HCT116 (cell line): ENCODE results near the gene PCDH9. TPM values are rescaled to one million over a fixed set of nuclear protein-coding genes. Genes with fewer than 3 reads are reported as not detected.

ENCODE experiments used
- ATAC-seq: fragments of 200-7000 bp; cut with Tn5 transposase; 2 replicates; pipeline ENCODE4 v1.9.1; 2020; ENCODE audit warnings: mild to moderate bottlenecking, moderate library complexity
- BruUV-seq: library from RNA; stranded (reverse); fragments of 400-500 nt; replicated peaks from 2 replicates; lab custom pipeline; 2021; lab: Mats Ljungman, UMichigan
- CTCF ChIA-PET: fragments of 300-600 bp; sonication (Branson Sonifier 250); formaldehyde crosslinking; loops from one replicate; lab custom pipeline; 2021; ENCODE audit warnings: antibody characterized with exemption; lab: Charles Lee
- POLR2A ChIA-PET: fragments of 300-600, 350-600 bp; sonication (Branson Sonifier 250); formaldehyde crosslinking; loops from one replicate; lab custom pipeline; 2021; ENCODE audit warnings: antibody characterized with exemption; lab: Charles Lee
- RAD21 ChIA-PET, 2 experiments: fragments of 300-600 bp; sonication (Branson Sonifier 250); formaldehyde crosslinking; loops; one replicate each; lab custom pipeline; 2023; ENCODE audit warnings: low total read pairs in 2 of 2; ENCODE audit not compliant: uncharacterized antibody in 2 of 2, unreplicated experiment in 2 of 2, low non-redundant PET in 1 of 2; lab: Charles Lee
- DNase-seq: peaks from one replicate; pipeline ENCODE4 v3.0.0-alpha.2; 2010; ENCODE audit warnings: low read depth, low spot score
- H2AFZ ChIP-seq: fragments of 200-600 bp; shearing (Covaris generic), sonication (generic); 2 replicates; pipeline ENCODE4 v1.6.1; 2017; ENCODE audit warnings: low read depth, mixed run types, mixed read lengths, antibody characterized with exemption, low read length; ENCODE audit not compliant: poor library complexity, severe bottlenecking
- H3K27ac ChIP-seq: 2 replicates; pipeline ENCODE4 v1.5.1; 2012; ENCODE audit warnings: low read depth, low read length
- H3K27me3 ChIP-seq: fragments of 200-600 bp; sonication (generic); 2 replicates; pipeline ENCODE4 v1.6.1; 2016; ENCODE audit warnings: mixed run types, low read length, mixed read lengths; ENCODE audit not compliant: insufficient read depth
- H3K36me3 ChIP-seq, 2 experiments: fragments of 200-500 bp in 1 of 2; fragments of 200-600 bp in 1 of 2; sonication (Bioruptor generic) in 1 of 2; sonication (generic) in 1 of 2; 2 replicates each; pipeline versions ENCODE4 v1.5.1 to v1.6.1; 2014 to 2016; ENCODE audit warnings: low read length in 2 of 2, inconsistent platforms in 1 of 2, mixed read lengths in 1 of 2, mixed run types in 1 of 2; ENCODE audit not compliant: insufficient read depth in 2 of 2, control insufficient read depth in 1 of 2
- H3K4me1 ChIP-seq, 2 experiments: fragments of 200-600 bp in 1 of 2; sonication (generic) in 1 of 2; 2 replicates each; pipeline versions ENCODE4 v1.5.1 to v1.6.1; 2012 to 2017; ENCODE audit warnings: low read length in 2 of 2, inconsistent platforms in 1 of 2, mild to moderate bottlenecking in 1 of 2, mixed read lengths in 1 of 2, mixed run types in 1 of 2, moderate library complexity in 1 of 2; ENCODE audit not compliant: insufficient read depth in 2 of 2, control insufficient read depth in 1 of 2
- H3K4me2 ChIP-seq: fragments of 200-600 bp; sonication (generic); 2 replicates; pipeline ENCODE4 v1.6.1; 2017; ENCODE audit warnings: mixed run types, low read length, mixed read lengths
- H3K4me3 ChIP-seq, 2 experiments: fragments of 200-600 bp in 1 of 2; sonication (generic) in 1 of 2; replicated peaks in 1 of 2; 2 replicates each; pipeline ENCODE4 v1.5.1; 2011 to 2016; ENCODE audit warnings: low read length in 2 of 2, control low read depth in 1 of 2, low read depth in 1 of 2, mild to moderate bottlenecking in 1 of 2, mixed read lengths in 1 of 2, mixed run types in 1 of 2
- H3K79me2 ChIP-seq: fragments of 200-600 bp; sonication (generic); 2 replicates; pipeline ENCODE4 v1.6.1; 2017; ENCODE audit warnings: mild to moderate bottlenecking, mixed run types, low read length, moderate library complexity, mixed read lengths; ENCODE audit not compliant: insufficient read depth
- H3K9ac ChIP-seq: fragments of 200-600 bp; sonication (generic); 2 replicates; pipeline ENCODE4 v1.6.1; 2016; ENCODE audit warnings: low read length, mixed read lengths
- H3K9me2 ChIP-seq: fragments of 200-600 bp; sonication (generic), shearing (Covaris generic); 2 replicates; pipeline ENCODE4 v1.6.1; 2017; ENCODE audit warnings: mixed run types, mild to moderate bottlenecking, moderate library complexity; ENCODE audit not compliant: insufficient read depth
- H3K9me3 ChIP-seq, 2 experiments: fragments of 200-500 bp in 1 of 2; fragments of 200-600 bp in 1 of 2; sonication (Bioruptor generic) in 1 of 2; sonication (generic) in 1 of 2; 2 replicates each; pipeline ENCODE4 v1.6.1; 2014 to 2017; ENCODE audit warnings: low read length in 2 of 2, mixed read lengths in 2 of 2, inconsistent platforms in 1 of 2, low read depth in 1 of 2, mild to moderate bottlenecking in 1 of 2, mixed run types in 1 of 2, moderate library complexity in 1 of 2; ENCODE audit not compliant: control insufficient read depth in 1 of 2, insufficient read depth in 1 of 2
- H4K20me1 ChIP-seq: fragments of 200-600 bp; sonication (generic), shearing (Covaris generic); 2 replicates; pipeline ENCODE4 v1.6.1; 2017; ENCODE audit warnings: mixed run types, mild to moderate bottlenecking, moderate library complexity; ENCODE audit not compliant: insufficient read depth
- CEBPB ChIP-seq: IDR thresholded peaks from 2 replicates; pipeline ENCODE4 v1.6.1; 2012; ENCODE audit warnings: low read depth
- EGR1 ChIP-seq: IDR thresholded peaks from 2 replicates; pipeline ENCODE4 v1.6.1; 2012; ENCODE audit warnings: low read depth
- ELF1 ChIP-seq: IDR thresholded peaks from 2 replicates; pipeline ENCODE4 v1.6.1; 2012; ENCODE audit warnings: low read depth, borderline replicate concordance
- EZH2 ChIP-seq: fragments of 200-600 bp; sonication (generic); IDR thresholded peaks from 2 replicates; pipeline ENCODE4 v1.6.1; 2017; ENCODE audit warnings: antibody characterized with exemption, mixed run types
- EZH2phosphoT487 ChIP-seq: fragments of 200-600 bp; IDR thresholded peaks from 2 replicates; pipeline ENCODE4 v1.6.1; 2018; ENCODE audit warnings: antibody characterized with exemption, borderline replicate concordance
- FOSL1 ChIP-seq: IDR thresholded peaks from 2 replicates; pipeline ENCODE4 v1.6.1; 2012; ENCODE audit warnings: low read depth
- POLR2A ChIP-seq: IDR thresholded peaks from 2 replicates; pipeline ENCODE4 v1.7.0; 2011; ENCODE audit warnings: borderline replicate concordance; ENCODE audit not compliant: insufficient read depth, insufficient read length; ENCODE audit errors: extremely low read depth
- SRF ChIP-seq: IDR thresholded peaks from 2 replicates; pipeline ENCODE4 v1.6.1; 2012; ENCODE audit warnings: low read depth
- TCF7L2 ChIP-seq: IDR thresholded peaks from 2 replicates; pipeline ENCODE4 v1.7.0; 2011; ENCODE audit warnings: borderline replicate concordance, inconsistent platforms; ENCODE audit not compliant: insufficient read depth, insufficient read length; ENCODE audit errors: extremely low read depth
- YY1 ChIP-seq: IDR thresholded peaks from 2 replicates; pipeline ENCODE4 v1.6.1; 2011; ENCODE audit warnings: low read length, low read depth, moderate library complexity, mild to moderate bottlenecking; ENCODE audit not compliant: insufficient replicate concordance; ENCODE audit errors: extremely low read depth
- ZBTB33 ChIP-seq: IDR thresholded peaks from 2 replicates; pipeline ENCODE4 v1.6.1; 2011; ENCODE audit warnings: mild to moderate bottlenecking, low read length, moderate library complexity; ENCODE audit not compliant: insufficient replicate concordance; ENCODE audit errors: extremely low read depth
- intact Hi-C: fragments of 100-400 bp; cut with micrococcal nuclease; formaldehyde crosslinking; loops from 2 replicates; pipeline ENCODE4 v1.10.0; 2022
- total RNA-seq: library from RNA; stranded (reverse); gene quantifications from one replicate; pipeline ENCODE4 v1.2.1, GENCODE V29; 2021; ENCODE audit not compliant: unreplicated experiment

Gene PCDH9
- total RNA-seq, 1 experiment from 2014 or later: 0.02 TPM

GRCh38 chr13:66948910-66949309 lies 281.2 kb downstream of the PCDH9 start:
- no peak for DNase-seq
- CTCF ChIA-PET: no interaction called here
- intact Hi-C loops: no loop called here

GRCh38 chr13:66943530-66943929 lies 286.6 kb downstream of the PCDH9 start:
- Histone ChIP-seq H3K36me3 (no peaks in the 10 kb centered on the region), H3K9me2 (no peaks in the 10 kb centered on the region; the same call in 1 of the 2 replicates), H3K9me3 (no peaks in the 10 kb centered on the region), H3K9ac (no peak overlapping the region), H3K4me2 (no peak overlapping the region), H3K27ac (no peak overlapping the region), H3K4me3 (no peak overlapping the region), H3K27me3 (no peaks in the 10 kb centered on the region)
- ATAC-seq: no peak
- CTCF ChIA-PET: no interaction called here
- POLR2A ChIA-PET: no interaction called here
- RAD21 ChIA-PET: no interaction called here
- BruUV-seq: no TSS peak
- TF ChIP-seq CEBPB (no peak), TCF7L2 (no peak), POLR2A (no peak), YY1 (no peak)
- TF ChIP-seq, all 23 proteins: peak for 0
- Histone ChIP-seq H2AFZ (no peak overlapping the region), H4K20me1 (no peaks in the 10 kb centered on the region), H3K79me2 (no peaks in the 10 kb centered on the region), H3K4me1 (peaks cover 0 to 10% of the 10 kb centered on the region in 2 experiments; a peak in 2 of 4 replicates)
- intact Hi-C loops: no loop called here
- no peak for DNase-seq

More at GRCh38 chr13:66948910-66949309, 281.2 kb downstream of the PCDH9 start:
- no TSS peak for BruUV-seq
- no peak overlapping the region for H3K27ac ChIP-seq
- RAD21 ChIA-PET: no interaction called here
- no peaks in the 10 kb centered on the region for H3K79me2 ChIP-seq
- no peaks in the 10 kb centered on the region for H4K20me1 ChIP-seq
- no peak overlapping the region for H3K4me3 ChIP-seq
- no peak for ATAC-seq
- no peaks in the 10 kb centered on the region for H3K9me3 ChIP-seq
- no peaks in the 10 kb centered on the region for H3K27me3 ChIP-seq
- H3K9me2 ChIP-seq: no peaks in the 10 kb centered on the region
- H3K4me2 ChIP-seq: no peak overlapping the region
- no peak for TF ChIP-seq POLR2A
- TF ChIP-seq EGR1: no peak
- no peak for TF ChIP-seq EZH2
- TF ChIP-seq SRF: no peak
- TF ChIP-seq ZBTB33: no peak
- no peak for TF ChIP-seq EZH2phosphoT487
- TF ChIP-seq ELF1: no peak
- no peak for TF ChIP-seq FOSL1
- POLR2A ChIA-PET: no interaction called here
- H2AFZ ChIP-seq: no peak overlapping the region
- H3K9ac ChIP-seq: no peak overlapping the region
- H3K4me1 ChIP-seq: no peaks in the 10 kb centered on the region
- H3K36me3 ChIP-seq: no peaks in the 10 kb centered on the region
